Lung (tissue), 12 donors: ENCODE results near the gene PPM1H. TPM values are rescaled to one million over a fixed set of nuclear protein-coding genes. Genes with fewer than 3 reads are reported as not detected.

Experiments
- ATAC-seq: fragments of 200-7000 bp; cut with Tn5 transposase; one replicate; pipeline ENCODE4 v1.9.1; 2020; ENCODE audit warnings: moderate number of reproducible peaks; ENCODE audit not compliant: insufficient read depth, low FRiP score
- DNase-seq, 3 donors: peaks; one replicate each; pipeline ENCODE4 v3.0.0-alpha.2; 2013 to 2017
- H3K27ac ChIP-seq, 2 donors: one replicate each; pipeline ENCODE4 v1.5.1; 2013; ENCODE audit warnings: mild to moderate bottlenecking in 2 of 2, moderate library complexity in 2 of 2, control low read depth in 1 of 2, inconsistent platforms in 1 of 2, low read depth in 1 of 2, low read length in 1 of 2
- H3K27me3 ChIP-seq, 3 donors: one replicate each; pipeline ENCODE4 v1.5.1; 2013; ENCODE audit warnings: low read length in 2 of 3; ENCODE audit not compliant: control insufficient read depth in 3 of 3, insufficient read depth in 3 of 3
- H3K36me3 ChIP-seq, 4 donors: one replicate each; pipeline ENCODE4 v1.5.1; 2013; ENCODE audit warnings: low read length in 4 of 4, mild to moderate bottlenecking in 1 of 4, moderate library complexity in 1 of 4; ENCODE audit not compliant: control insufficient read depth in 4 of 4, insufficient read depth in 4 of 4
- H3K4me1 ChIP-seq, 5 donors: one replicate each; pipeline ENCODE4 v1.5.1; 2013; ENCODE audit warnings: low read length in 5 of 5, mild to moderate bottlenecking in 2 of 5, moderate library complexity in 1 of 5; ENCODE audit not compliant: control insufficient read depth in 5 of 5, insufficient read depth in 5 of 5
- H3K4me3 ChIP-seq: one replicate; pipeline ENCODE4 v1.5.1; 2013; ENCODE audit warnings: mild to moderate bottlenecking, control low read depth, moderate library complexity
- H3K9ac ChIP-seq, 2 donors: one replicate each; pipeline ENCODE4 v1.5.1; 2013; ENCODE audit warnings: low read length in 2 of 2, control low read depth in 1 of 2; ENCODE audit not compliant: insufficient read depth in 1 of 2
- H3K9me3 ChIP-seq, 4 donors: one replicate each; pipeline ENCODE4 v1.5.1; 2013; ENCODE audit warnings: low read length in 3 of 4, mild to moderate bottlenecking in 1 of 4, moderate library complexity in 1 of 4; ENCODE audit not compliant: control insufficient read depth in 4 of 4, insufficient read depth in 3 of 4
- WGBS, 2 donors: extraction: QIAGEN DNeasy Blood & Tissue Kit; methylation state at CpG; one replicate each; pipeline ENCODE4 v1.1.7; 2013; 5-methylcytosine and 5-hydroxymethylcytosine counted together
- polyA plus RNA-seq, 2 donors: library from polyadenylated mRNA; stranded (reverse); fragments of 200-250 nt; gene quantifications; one replicate each; pipeline ENCODE4 v1.2.1, GENCODE V29; 2013
- total RNA-seq, 2 donors: library from RNA; depleted of rRNA in 1 of 2; stranded (reverse); fragments of >200 nt in 1 of 2; gene quantifications; one replicate each; pipeline ENCODE4 v1.2.1, GENCODE V29; 2014 to 2021
- TF ChIP-seq, protein P1 (sequence below): IDR thresholded peaks from 2 replicates; pipeline ENCODE4 v1.5.1; 2012; ENCODE audit warnings: mild to moderate bottlenecking; ENCODE audit errors: control extremely low read depth, extremely low read depth
- donor health status: control.
- donor health status: control.
- donor health status: Bipolar disorder and iron deficiency.
- donor health status: healthy.
- donor health status: DM: yes; HTN: yes; CAD: no.

Gene PPM1H
- total and polyA plus RNA-seq, 4 donors = 2.0 to 11.2 (median 5.7) TPM

DNA sequence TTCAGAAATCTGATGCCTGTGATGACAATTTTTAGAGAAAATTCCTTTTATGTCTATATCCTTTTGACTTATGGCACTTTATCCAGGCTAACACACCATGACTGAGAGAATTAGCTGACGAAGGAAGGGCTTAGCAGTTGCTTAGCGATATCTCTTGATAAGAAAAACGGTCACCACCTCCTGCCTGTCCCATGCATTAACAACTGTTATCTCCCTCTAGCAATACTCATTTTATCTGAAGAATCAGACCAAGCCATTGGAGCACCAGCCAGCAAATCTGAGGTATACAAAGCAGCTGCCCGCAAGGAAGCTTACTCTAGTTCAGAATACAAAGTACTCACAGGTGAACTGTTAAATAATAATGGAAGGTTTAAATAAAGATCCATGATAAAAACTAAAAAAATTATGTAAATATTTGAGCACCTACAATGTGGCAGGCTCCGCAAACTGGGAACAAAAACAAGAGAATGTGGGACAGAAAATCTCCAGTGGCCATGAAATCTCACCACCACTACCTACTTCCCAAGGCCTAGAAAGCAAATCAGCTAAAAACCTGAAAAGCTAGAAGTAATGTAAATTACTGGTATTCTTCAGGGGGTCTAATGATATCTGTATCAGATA lies 24.3 kb downstream of the PPM1H start:
- no peak overlapping the region for H3K9ac ChIP-seq
- H3K9me3 ChIP-seq = no peaks in the 10 kb centered on the region
- no peak overlapping the region for H3K4me3 ChIP-seq
- peaks cover 0 to 3% (median 0%) of the 10 kb centered on the region in 5 donors for H3K4me1 ChIP-seq
- no peak for DNase-seq
- no peaks in the 10 kb centered on the region for H3K27me3 ChIP-seq
- 33 to 48% methylated on average over 5 of the region's 5 CpGs for WGBS, 2 donors
- H3K36me3 ChIP-seq = no peaks in the 10 kb centered on the region
- TF ChIP-seq, protein P1, sequence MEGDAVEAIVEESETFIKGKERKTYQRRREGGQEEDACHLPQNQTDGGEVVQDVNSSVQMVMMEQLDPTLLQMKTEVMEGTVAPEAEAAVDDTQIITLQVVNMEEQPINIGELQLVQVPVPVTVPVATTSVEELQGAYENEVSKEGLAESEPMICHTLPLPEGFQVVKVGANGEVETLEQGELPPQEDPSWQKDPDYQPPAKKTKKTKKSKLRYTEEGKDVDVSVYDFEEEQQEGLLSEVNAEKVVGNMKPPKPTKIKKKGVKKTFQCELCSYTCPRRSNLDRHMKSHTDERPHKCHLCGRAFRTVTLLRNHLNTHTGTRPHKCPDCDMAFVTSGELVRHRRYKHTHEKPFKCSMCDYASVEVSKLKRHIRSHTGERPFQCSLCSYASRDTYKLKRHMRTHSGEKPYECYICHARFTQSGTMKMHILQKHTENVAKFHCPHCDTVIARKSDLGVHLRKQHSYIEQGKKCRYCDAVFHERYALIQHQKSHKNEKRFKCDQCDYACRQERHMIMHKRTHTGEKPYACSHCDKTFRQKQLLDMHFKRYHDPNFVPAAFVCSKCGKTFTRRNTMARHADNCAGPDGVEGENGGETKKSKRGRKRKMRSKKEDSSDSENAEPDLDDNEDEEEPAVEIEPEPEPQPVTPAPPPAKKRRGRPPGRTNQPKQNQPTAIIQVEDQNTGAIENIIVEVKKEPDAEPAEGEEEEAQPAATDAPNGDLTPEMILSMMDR = no peak
- no peak for ATAC-seq
- H3K27ac ChIP-seq = no peak overlapping the region

DNA sequence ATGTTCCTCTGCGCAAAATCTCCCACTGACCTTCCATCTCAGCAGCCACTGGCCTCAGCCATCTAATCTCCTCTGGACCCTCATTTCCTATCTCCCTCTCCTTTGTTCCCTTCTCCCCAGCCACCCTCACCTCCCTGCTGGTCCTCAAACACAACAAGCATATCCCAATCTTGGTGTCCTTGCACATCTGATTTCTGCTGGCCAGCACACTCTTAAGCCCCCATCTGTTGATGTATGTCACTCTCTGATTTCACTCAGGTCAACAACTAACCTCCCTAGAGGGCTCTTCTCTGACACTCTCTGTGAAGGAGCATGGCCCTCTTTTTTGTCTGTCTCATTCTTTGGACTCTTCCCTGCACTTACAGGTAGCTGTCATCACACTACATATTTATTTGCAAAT lies 25.6 kb downstream of the PPM1H start:
- 98 to 100% methylated on average over 1 of the region's 1 CpG for WGBS, 2 donors

GRCh38 chr12:62908674-62909073 lies 26.3 kb downstream of the PPM1H start:
- H3K9ac ChIP-seq = no peak overlapping the region
- H3K4me1 ChIP-seq = peaks cover 0 to 3% (median 0%) of the 10 kb centered on the region in 5 donors
- 73 to 78% methylated on average over 2 of the region's 2 CpGs for WGBS, 2 donors
- ATAC-seq (no peak), DNase-seq (no peak)
- no peak overlapping the region for H3K27ac ChIP-seq
- H3K36me3 ChIP-seq = no peaks in the 10 kb centered on the region
- no peaks in the 10 kb centered on the region for H3K9me3 ChIP-seq
- H3K4me3 ChIP-seq = no peak overlapping the region
- TF ChIP-seq, protein P1 = no peak
- no peaks in the 10 kb centered on the region for H3K27me3 ChIP-seq

More for the DNA sequence above, 25.6 kb downstream of the PPM1H start:
- ATAC-seq = no peak
- no peaks in the 10 kb centered on the region for H3K9me3 ChIP-seq
- TF ChIP-seq, protein P1 = no peak
- peaks cover 0 to 3% (median 0%) of the 10 kb centered on the region in 5 donors for H3K4me1 ChIP-seq
- no peaks in the 10 kb centered on the region for H3K27me3 ChIP-seq
- no peaks in the 10 kb centered on the region for H3K36me3 ChIP-seq
- H3K27ac ChIP-seq = no peak overlapping the region
- DNase-seq = no peak
- no peak overlapping the region for H3K9ac ChIP-seq
- H3K4me3 ChIP-seq = no peak overlapping the region

DNA sequence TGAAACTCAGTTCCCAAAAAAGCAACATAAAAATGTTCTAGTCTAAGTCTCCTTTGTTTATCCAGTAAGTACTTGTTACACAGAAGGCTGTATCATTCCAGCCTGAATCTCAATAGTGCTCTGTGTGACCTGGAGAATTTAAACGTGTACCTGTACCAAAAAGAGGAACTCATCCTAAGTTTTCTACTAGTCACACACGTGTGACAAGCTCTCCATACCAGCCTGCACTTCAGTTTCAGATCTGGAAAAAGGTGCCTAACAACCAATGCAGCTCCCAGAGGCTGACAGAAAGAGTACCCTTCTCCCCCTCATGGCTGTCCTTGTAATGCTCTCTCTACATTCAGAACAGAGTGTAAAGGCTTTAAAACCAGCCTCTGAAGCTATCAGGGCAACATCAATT lies 27.4 kb downstream of the PPM1H start:
- Histone ChIP-seq H3K9ac (no peak overlapping the region), H3K9me3 (no peaks in the 10 kb centered on the region), H3K4me1 (peaks cover 0 to 9% (median 0%) of the 10 kb centered on the region in 5 donors), H3K27ac (no peak overlapping the region), H3K27me3 (no peaks in the 10 kb centered on the region), H3K36me3 (no peaks in the 10 kb centered on the region), H3K4me3 (no peak overlapping the region)
- TF ChIP-seq, protein P1 = no peak
- ATAC-seq = no peak
- WGBS, 2 donors = 27 to 35% methylated on average over 2 of the region's 2 CpGs
- no peak for DNase-seq
